GM19324 (cell line): ENCODE measurements around the gene ARHGAP24.

Experiments
- ATAC-seq: cut with Tn5 transposase; IDR thresholded peaks from one replicate; pipeline ENCODE4 v1.9.1; 2021; ENCODE audit warnings: mild to moderate bottlenecking, moderate library complexity; ENCODE audit not compliant: unreplicated experiment, low FRiP score

Gene ARHGAP24

GRCh38 chr4:85728464-85728863, 253.5 kb downstream of the ARHGAP24 start:
- no peak for ATAC-seq

- ATAC-seq, result no peak
These were observed 257.2 kb downstream of the ARHGAP24 start for GRCh38 chr4:85732124-85732523.

- ATAC-seq, result no peak
These were observed 258.8 kb downstream of the ARHGAP24 start for GRCh38 chr4:85733798-85734197.

GRCh38 chr4:85734424-85734831, 259.5 kb downstream of the ARHGAP24 start:
- no peak for ATAC-seq

GRCh38 chr4:85736571-85736970, 261.6 kb downstream of the ARHGAP24 start:
- no peak for ATAC-seq

GRCh38 chr4:85737254-85737653, 262.3 kb downstream of the ARHGAP24 start:
- no peak for ATAC-seq

GRCh38 chr4:85738721-85739120, 263.8 kb downstream of the ARHGAP24 start:
- ATAC-seq, result no peak

- ATAC-seq, result no peak
These were observed 265.5 kb downstream of the ARHGAP24 start for GRCh38 chr4:85740431-85740861.

GRCh38 chr4:85741381-85741780, 266.4 kb downstream of the ARHGAP24 start:
- no peak for ATAC-seq

GRCh38 chr4:85741921-85742591, 267.1 kb downstream of the ARHGAP24 start:
- no peak for ATAC-seq

- ATAC-seq, result no peak
These were observed 270.0 kb downstream of the ARHGAP24 start for GRCh38 chr4:85744950-85745349.

- no peak for ATAC-seq
These were observed 271.0 kb downstream of the ARHGAP24 start for GRCh38 chr4:85745939-85746338.

- peak; percentile 49 for ATAC-seq
These were observed 273.0 kb downstream of the ARHGAP24 start for GRCh38 chr4:85747882-85748491.

- ATAC-seq, result no peak
These were observed 273.7 kb downstream of the ARHGAP24 start for GRCh38 chr4:85748654-85749053.

- no peak for ATAC-seq
These were observed 276.9 kb downstream of the ARHGAP24 start for GRCh38 chr4:85751866-85752265.

- no peak for ATAC-seq
These were observed 280.3 kb downstream of the ARHGAP24 start for GRCh38 chr4:85755285-85755684.

GRCh38 chr4:85756938-85757337, 282.0 kb downstream of the ARHGAP24 start:
- no peak for ATAC-seq

GRCh38 chr4:85759388-85759787, 284.4 kb downstream of the ARHGAP24 start:
- no peak for ATAC-seq

- no peak for ATAC-seq
These were observed 285.6 kb downstream of the ARHGAP24 start for GRCh38 chr4:85760511-85760910.

- ATAC-seq, result no peak
These were observed 287.0 kb downstream of the ARHGAP24 start for GRCh38 chr4:85761803-85762528.

GRCh38 chr4:85762529-85762871, 287.6 kb downstream of the ARHGAP24 start:
- ATAC-seq, result no peak

GRCh38 chr4:85763202-85763601, 288.3 kb downstream of the ARHGAP24 start:
- ATAC-seq, result no peak
